Measurements from ENCODE around the gene CDC14C. TPM values are rescaled to one million over a fixed set of nuclear protein-coding genes. Genes with fewer than 3 reads are reported as not detected.

Gene CDC14C
- polyA plus RNA-seq (2013, experiment 1 of 2) = 0.01 TPM
- not detected for polyA plus RNA-seq (2013, experiment 2 of 2)

GRCh38 chr7:48924433-48924832 is at the start of gene CDC14C:
Gene CDC14C, plus strand, starts transcription at chr7:48924547. Its CDS starts 126 bp downstream, at chr7:48924673.
- Histone ChIP-seq H3K4ac (ENCODE audit: low read depth, low read length) (no peak within 1 kb of the TSS), H3K4me1 (ENCODE audit: control insufficient read depth, low read depth, low read length) (no peaks in the 10 kb centered on the region), H3K79me2 (ENCODE audit: control insufficient read depth, insufficient read depth, low read length) (no peaks in the 10 kb centered on the region), H2BK15ac (replicated peaks; ENCODE audit: low read depth) (no peak within 1 kb of the TSS), H3K4me3 (ENCODE audit: low read length) (no peak within 1 kb of the TSS), H2BK5ac (ENCODE audit: low read length) (no peak within 1 kb of the TSS), H3K56ac (ENCODE audit: low read length) (no peak within 1 kb of the TSS), H3K4me2 (ENCODE audit: low read length) (no peak within 1 kb of the TSS), H3K36me3 (ENCODE audit: control insufficient read depth, insufficient read depth, low read length) (no peaks in the 10 kb centered on the region), H2BK120ac (ENCODE audit: low read depth, low read length) (no peak within 1 kb of the TSS), H4K8ac (ENCODE audit: low read depth, low read length) (no peak within 1 kb of the TSS), H3K79me1 (ENCODE audit: low read length) (no peaks in the 10 kb centered on the region), H4K5ac (ENCODE audit: low read length) (no peak within 1 kb of the TSS), H3K27ac (ENCODE audit: low read depth, low read length) (no peak within 1 kb of the TSS), H3K27me3 (ENCODE audit: insufficient read depth, low read length, poor library complexity) (no peaks in the 10 kb centered on the region), H3K23ac (ENCODE audit: low read length) (no peak within 1 kb of the TSS), H3K9ac (ENCODE audit: low read length) (no peak within 1 kb of the TSS), H3K18ac (ENCODE audit: low read length) (no peak within 1 kb of the TSS), H2AK5ac (ENCODE audit: low read length) (no peak within 1 kb of the TSS)
- WGBS (ENCODE audit: extremely low coverage, insufficient coverage, low lambda C conversion rate) = no CpG with 5 or more reads among the region's 46 CpGs
- no peak for DNase-seq

DNA sequence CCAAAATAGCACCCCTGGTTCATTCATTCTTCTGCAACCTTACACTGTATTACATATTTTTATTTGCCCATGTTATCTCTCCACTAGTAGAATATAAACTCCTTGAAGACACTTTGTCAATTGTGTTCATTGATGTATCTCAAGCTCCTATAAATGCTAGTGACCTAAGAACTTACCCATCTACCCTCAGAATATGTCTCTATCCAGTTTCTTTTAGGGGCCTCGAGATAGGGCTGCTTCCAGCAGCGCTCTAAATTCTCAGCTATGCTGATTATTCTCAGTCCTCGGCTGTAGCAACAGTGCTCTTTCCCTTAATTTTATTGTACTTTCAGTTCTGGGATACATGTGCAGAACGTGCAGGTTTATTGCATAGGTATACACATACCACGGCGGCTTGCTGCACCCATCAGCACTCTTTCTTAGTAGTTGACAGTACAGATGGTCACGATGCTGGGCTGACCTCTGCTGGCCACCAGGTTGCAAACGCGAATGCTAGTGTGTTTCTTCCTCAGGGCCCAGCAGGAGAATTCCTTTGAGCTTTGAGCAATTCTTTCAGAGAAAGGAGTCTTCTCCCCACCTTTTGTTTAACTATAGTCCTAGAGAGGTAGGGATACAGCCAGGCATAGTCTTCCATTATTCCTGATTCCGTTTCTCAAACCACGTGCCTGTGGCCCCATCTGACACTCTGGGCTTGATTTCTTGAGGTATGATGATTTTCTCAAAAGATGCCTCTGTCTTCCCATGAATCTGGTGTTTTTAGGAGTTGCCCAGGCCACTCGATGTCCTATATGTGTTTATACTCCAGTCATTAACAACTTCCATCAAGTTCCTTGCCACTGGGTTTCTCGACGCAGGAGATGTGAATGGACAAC is 49.1 kb upstream of the CDC14C start:
- Histone ChIP-seq H2BK15ac (replicated peaks; ENCODE audit: low read depth) (no peak overlapping the region), H3K79me2 (ENCODE audit: control insufficient read depth, insufficient read depth, low read length) (no peaks in the 10 kb centered on the region), H4K8ac (ENCODE audit: low read depth, low read length) (no peak overlapping the region), H3K4me2 (ENCODE audit: low read length) (no peak overlapping the region), H3K79me1 (ENCODE audit: low read length) (no peaks in the 10 kb centered on the region), H3K4ac (ENCODE audit: low read depth, low read length) (no peak overlapping the region), H3K23ac (ENCODE audit: low read length) (no peak overlapping the region), H3K9ac (ENCODE audit: low read length) (no peak overlapping the region), H3K36me3 (ENCODE audit: control insufficient read depth, insufficient read depth, low read length) (no peaks in the 10 kb centered on the region), H2BK5ac (ENCODE audit: low read length) (no peak overlapping the region), H3K4me3 (ENCODE audit: low read length) (no peak overlapping the region), H3K27me3 (ENCODE audit: insufficient read depth, low read length, poor library complexity) (no peaks in the 10 kb centered on the region), H3K4me1 (ENCODE audit: control insufficient read depth, low read depth, low read length) (no peaks in the 10 kb centered on the region), H4K5ac (ENCODE audit: low read length) (no peak overlapping the region), H3K27ac (ENCODE audit: low read depth, low read length) (no peak overlapping the region), H2BK120ac (ENCODE audit: low read depth, low read length) (no peak overlapping the region), H3K18ac (ENCODE audit: low read length) (no peak overlapping the region), H2AK5ac (ENCODE audit: low read length) (no peak overlapping the region), H3K56ac (ENCODE audit: low read length) (no peak overlapping the region)
- peak; percentile 80 for DNase-seq
- WGBS (ENCODE audit: extremely low coverage, insufficient coverage, low lambda C conversion rate) = no CpG with 5 or more reads among the region's 14 CpGs

GRCh38 chr7:48876087-48876486 is 48.3 kb upstream of the CDC14C start:
- Histone ChIP-seq H3K23ac (ENCODE audit: low read length) (no peak overlapping the region), H3K56ac (ENCODE audit: low read length) (no peak overlapping the region), H3K27ac (ENCODE audit: low read depth, low read length) (no peak overlapping the region), H3K36me3 (ENCODE audit: control insufficient read depth, insufficient read depth, low read length) (no peaks in the 10 kb centered on the region), H3K9ac (ENCODE audit: low read length) (no peak overlapping the region), H3K27me3 (ENCODE audit: insufficient read depth, low read length, poor library complexity) (no peaks in the 10 kb centered on the region), H3K79me2 (ENCODE audit: control insufficient read depth, insufficient read depth, low read length) (no peaks in the 10 kb centered on the region), H3K4ac (ENCODE audit: low read depth, low read length) (no peak overlapping the region), H3K79me1 (ENCODE audit: low read length) (no peaks in the 10 kb centered on the region), H3K18ac (ENCODE audit: low read length) (no peak overlapping the region), H3K4me1 (ENCODE audit: control insufficient read depth, low read depth, low read length) (no peaks in the 10 kb centered on the region), H3K4me3 (ENCODE audit: low read length) (no peak overlapping the region), H2BK15ac (replicated peaks; ENCODE audit: low read depth) (no peak overlapping the region), H2BK120ac (ENCODE audit: low read depth, low read length) (no peak overlapping the region), H2AK5ac (ENCODE audit: low read length) (no peak overlapping the region), H4K5ac (ENCODE audit: low read length) (no peak overlapping the region), H2BK5ac (ENCODE audit: low read length) (no peak overlapping the region), H4K8ac (ENCODE audit: low read depth, low read length) (no peak overlapping the region), H3K4me2 (ENCODE audit: low read length) (no peak overlapping the region)
- peak; percentile 21 for DNase-seq
- no CpG with 5 or more reads among the region's 3 CpGs for WGBS (ENCODE audit: extremely low coverage, insufficient coverage, low lambda C conversion rate)

- Histone ChIP-seq H3K36me3 (ENCODE audit: control insufficient read depth, insufficient read depth, low read length) (no peaks in the 10 kb centered on the region), H3K4me1 (ENCODE audit: control insufficient read depth, low read depth, low read length) (no peaks in the 10 kb centered on the region), H3K4ac (ENCODE audit: low read depth, low read length) (no peak overlapping the region), H2BK15ac (replicated peaks; ENCODE audit: low read depth) (no peak overlapping the region), H3K4me3 (ENCODE audit: low read length) (no peak overlapping the region), H2BK5ac (ENCODE audit: low read length) (no peak overlapping the region), H3K27ac (ENCODE audit: low read depth, low read length) (no peak overlapping the region), H4K5ac (ENCODE audit: low read length) (no peak overlapping the region), H3K23ac (ENCODE audit: low read length) (no peak overlapping the region), H3K79me2 (ENCODE audit: control insufficient read depth, insufficient read depth, low read length) (no peaks in the 10 kb centered on the region), H2AK5ac (ENCODE audit: low read length) (no peak overlapping the region), H3K18ac (ENCODE audit: low read length) (no peak overlapping the region), H3K9ac (ENCODE audit: low read length) (no peak overlapping the region), H3K79me1 (ENCODE audit: low read length) (no peaks in the 10 kb centered on the region), H4K8ac (ENCODE audit: low read depth, low read length) (no peak overlapping the region), H3K56ac (ENCODE audit: low read length) (no peak overlapping the region), H2BK120ac (ENCODE audit: low read depth, low read length) (no peak overlapping the region), H3K27me3 (ENCODE audit: insufficient read depth, low read length, poor library complexity) (no peaks in the 10 kb centered on the region), H3K4me2 (ENCODE audit: low read length) (no peak overlapping the region)
- no CpG with 5 or more reads among the region's 2 CpGs for WGBS (ENCODE audit: extremely low coverage, insufficient coverage, low lambda C conversion rate)
- no peak for DNase-seq
These were observed 43.5 kb upstream of the CDC14C start for GRCh38 chr7:48880851-48881250.

GRCh38 chr7:48887500-48887899 is 36.8 kb upstream of the CDC14C start:
- H3K4ac ChIP-seq (ENCODE audit: low read depth, low read length) = no peak overlapping the region
- H3K27me3 ChIP-seq (ENCODE audit: insufficient read depth, low read length, poor library complexity) = no peaks in the 10 kb centered on the region
- no CpG with 5 or more reads among the region's 2 CpGs for WGBS (ENCODE audit: extremely low coverage, insufficient coverage, low lambda C conversion rate)
- no peak overlapping the region for H2BK15ac ChIP-seq (replicated peaks; ENCODE audit: low read depth)
- no peak overlapping the region for H3K23ac ChIP-seq (ENCODE audit: low read length)
- no peak overlapping the region for H2AK5ac ChIP-seq (ENCODE audit: low read length)
- no peak overlapping the region for H3K9ac ChIP-seq (ENCODE audit: low read length)
- H3K4me2 ChIP-seq (ENCODE audit: low read length) = no peak overlapping the region
- H2BK5ac ChIP-seq (ENCODE audit: low read length) = no peak overlapping the region
- no peak overlapping the region for H4K5ac ChIP-seq (ENCODE audit: low read length)
- H3K18ac ChIP-seq (ENCODE audit: low read length) = no peak overlapping the region
- no peaks in the 10 kb centered on the region for H3K36me3 ChIP-seq (ENCODE audit: control insufficient read depth, insufficient read depth, low read length)
- H4K8ac ChIP-seq (ENCODE audit: low read depth, low read length) = no peak overlapping the region
- no peak overlapping the region for H2BK120ac ChIP-seq (ENCODE audit: low read depth, low read length)
- DNase-seq = peak; percentile 11
- H3K4me3 ChIP-seq (ENCODE audit: low read length) = no peak overlapping the region
- no peak overlapping the region for H3K56ac ChIP-seq (ENCODE audit: low read length)
- H3K4me1 ChIP-seq (ENCODE audit: control insufficient read depth, low read depth, low read length) = no peaks in the 10 kb centered on the region
- H3K79me2 ChIP-seq (ENCODE audit: control insufficient read depth, insufficient read depth, low read length) = no peaks in the 10 kb centered on the region
- no peaks in the 10 kb centered on the region for H3K79me1 ChIP-seq (ENCODE audit: low read length)
- H3K27ac ChIP-seq (ENCODE audit: low read depth, low read length) = no peak overlapping the region

All from mesendoderm (in vitro differentiated cells).